Panc1 (cell line): ENCODE results near the gene SLC6A7. TPM values are rescaled to one million over a fixed set of nuclear protein-coding genes. Genes with fewer than 3 reads are reported as not detected.

Experiments used
- ATAC-seq: fragments of 200-7000 bp; cut with Tn5 transposase; 2 replicates; pipeline ENCODE4 v1.9.1; 2020; ENCODE audit warnings: mild to moderate bottlenecking, moderate library complexity
- BruUV-seq: library from RNA; stranded (reverse); fragments of 400-500 nt; replicated peaks from 2 replicates; lab custom pipeline; 2021; lab: Mats Ljungman, UMichigan
- CTCF ChIA-PET: fragments of 300-600 bp; sonication (Branson Sonifier 250); formaldehyde crosslinking; loops from one replicate; lab custom pipeline; 2022; ENCODE audit warnings: antibody characterized with exemption; lab: Charles Lee
- POLR2A ChIA-PET: fragments of 300-600 bp; sonication (Branson Sonifier 250); formaldehyde crosslinking; loops from one replicate; lab custom pipeline; 2022; ENCODE audit warnings: antibody characterized with exemption; lab: Charles Lee
- DNase-seq: peaks from one replicate; pipeline ENCODE4 v3.0.0-alpha.2; 2010; ENCODE audit warnings: low read depth, low spot score
- H3K27ac ChIP-seq: 2 replicates; pipeline ENCODE4 v1.5.1; 2011; ENCODE audit warnings: mild to moderate bottlenecking, low read length, inconsistent platforms
- H3K27me3 ChIP-seq: fragments of 200-500 bp; sonication (Bioruptor generic); 2 replicates; pipeline ENCODE4 v1.6.0; 2014; ENCODE audit warnings: low read length, inconsistent platforms; ENCODE audit not compliant: control insufficient read depth, insufficient read depth
- H3K36me3 ChIP-seq: fragments of 200-500 bp; sonication (Bioruptor generic); 2 replicates; pipeline ENCODE4 v1.5.1; 2014; ENCODE audit warnings: inconsistent platforms, mild to moderate bottlenecking, low read length, moderate library complexity; ENCODE audit not compliant: control insufficient read depth, insufficient read depth
- H3K4me1 ChIP-seq: 2 replicates; pipeline ENCODE4 v1.5.1; 2011; ENCODE audit warnings: inconsistent platforms, mild to moderate bottlenecking, low read length, moderate library complexity; ENCODE audit not compliant: control insufficient read depth, insufficient read depth
- H3K4me3 ChIP-seq, 2 experiments: 2 replicates each; pipeline ENCODE4 v1.5.1; 2011 to 2012; ENCODE audit warnings: low read depth in 2 of 2, low read length in 2 of 2, mild to moderate bottlenecking in 2 of 2, inconsistent platforms in 1 of 2, moderate library complexity in 1 of 2
- H3K9me3 ChIP-seq: fragments of 200-500 bp; sonication (Bioruptor generic); 2 replicates; pipeline ENCODE4 v1.5.1; 2014; ENCODE audit warnings: low read depth, mild to moderate bottlenecking, inconsistent platforms, low read length, moderate library complexity; ENCODE audit not compliant: control insufficient read depth, insufficient read depth
- CTCF ChIP-seq: fragments of 450-650 bp; IDR thresholded peaks from 2 replicates; pipeline ENCODE4 v1.5.1; 2017; ENCODE audit warnings: mild to moderate bottlenecking
- POLR2AphosphoS5 ChIP-seq: IDR thresholded peaks from 2 replicates; pipeline ENCODE4 v1.6.1; 2012; ENCODE audit warnings: mild to moderate bottlenecking, low read depth, low read length, moderate library complexity
- REST ChIP-seq, 2 experiments: IDR thresholded peaks; 2 replicates each; pipeline ENCODE4 v1.6.1; 2011 to 2012; ENCODE audit warnings: low read depth in 2 of 2, control low read depth in 1 of 2, low read length in 1 of 2, mild to moderate bottlenecking in 1 of 2, moderate library complexity in 1 of 2; ENCODE audit not compliant: insufficient read depth in 1 of 2
- SIN3A ChIP-seq: IDR thresholded peaks from 2 replicates; pipeline ENCODE4 v1.6.1; 2012; ENCODE audit warnings: low read depth, mild to moderate bottlenecking, low read length, moderate library complexity, borderline replicate concordance; ENCODE audit not compliant: insufficient read depth
- TCF7L2 ChIP-seq: IDR thresholded peaks from 2 replicates; pipeline ENCODE4 v1.6.1; 2011; ENCODE audit warnings: mild to moderate bottlenecking, low read depth, low read length, inconsistent platforms
- in situ Hi-C: cut with HindIII; loops from 2 replicates; pipeline ENCODE4 v1.10.0; 2016; ENCODE audit warnings: low sequenced_read_pairs, low pct_unique_long_range_greater_than_20kb
- intact Hi-C: fragments of 100-400 bp; cut with micrococcal nuclease; formaldehyde crosslinking; loops from one replicate; pipeline ENCODE4 v1.10.0; 2022; ENCODE audit not compliant: unreplicated experiment
- total RNA-seq: library from RNA; stranded (reverse); gene quantifications from one replicate; pipeline ENCODE4 v1.2.1, GENCODE V29; 2021; ENCODE audit not compliant: unreplicated experiment

The SLC6A7 gene
- total RNA-seq, 1 experiment from 2014 or later, result not detected

GRCh38 chr5:150254774-150255173 is 64.9 kb downstream of the SLC6A7 start:
- Histone ChIP-seq H3K4me3 (no peak overlapping the region), H3K27me3 (no peaks in the 10 kb centered on the region), H3K4me1 (no peaks in the 10 kb centered on the region), H3K27ac (no peak overlapping the region), H3K9me3 (no peaks in the 10 kb centered on the region), H3K36me3 (no peaks in the 10 kb centered on the region)
- no TSS peak for BruUV-seq
- DNase-seq (no peak), ATAC-seq (no peak)
- CTCF ChIA-PET, result no interaction called here
- in situ Hi-C loops (no loop called here), intact Hi-C loops (no loop called here)
- POLR2A ChIA-PET, result no interaction called here
- no peak for TF ChIP-seq POLR2AphosphoS5
- TF ChIP-seq TCF7L2, result no peak
- TF ChIP-seq SIN3A, result no peak
- TF ChIP-seq REST (IDR thresholded peaks at IDR 0.05; ENCODE audit: insufficient read depth in 1 of 2, low read depth in 2 of 2, low read length in 1 of 2), result no peak
- TF ChIP-seq CTCF, result no peak

- TF ChIP-seq CTCF (no peak), TCF7L2 (no peak), POLR2AphosphoS5 (no peak), REST (IDR thresholded peaks at IDR 0.05; ENCODE audit: insufficient read depth in 1 of 2, low read depth in 2 of 2, low read length in 1 of 2) (no peak), SIN3A (no peak)
- ChIA-PET POLR2A (interaction anchor here (0.6 kb wide), 1 partner anchor 208 kb away, joined by 5 read pairs; no protein-coding TSS in a partner anchor), CTCF (interaction anchor here (0.5 to 0.6 kb wide), 3 partner anchors 15 to 887 kb away, joined by 3 to 6 read pairs (median 4); no protein-coding TSS in a partner anchor)
- H3K27me3 ChIP-seq, result no peaks in the 10 kb centered on the region
- no peaks in the 10 kb centered on the region for H3K9me3 ChIP-seq
- H3K36me3 ChIP-seq, result no peaks in the 10 kb centered on the region
- no TSS peak for BruUV-seq
- H3K4me3 ChIP-seq, result no peak overlapping the region
- ATAC-seq, result peak; percentile 15; the same call in 1 of the 2 replicates
- in situ Hi-C loops, result no loop called here
- no peak overlapping the region for H3K27ac ChIP-seq
- peaks cover under 1% of the 10 kb centered on the region; the same call in 1 of the 2 replicates for H3K4me1 ChIP-seq
- no peak for DNase-seq
- intact Hi-C loops, result no loop called here
Measured at GRCh38 chr5:150255659-150256409, 66.0 kb downstream of the SLC6A7 start.
